SK-N-SH treated with all-trans-retinoic acid at 6 μM for 48 hours (cell line): ENCODE measurements around the gene SAMD4A.

Experiments used
- ATAC-seq: fragments of 200-7000 bp; cut with Tn5 transposase; 3 replicates; pipeline ENCODE4 v1.9.1; 2020; ENCODE audit warnings: mild to moderate bottlenecking, moderate library complexity
- ARNTL ChIP-seq: fragments of 450-650 bp; formaldehyde crosslinking; IDR thresholded peaks from 2 replicates; pipeline ENCODE4 v1.5.0; 2020; ENCODE audit warnings: low read depth, mild to moderate bottlenecking, moderate library complexity, borderline replicate concordance
- BACH2 ChIP-seq: fragments of 250-450 bp; sonication (Bioruptor Pico); IDR thresholded peaks from 2 replicates; pipeline ENCODE4 v1.9.0; 2021; ENCODE audit warnings: mild to moderate bottlenecking, borderline replicate concordance
- CREB5 ChIP-seq: fragments of 250-450 bp; sonication (Bioruptor Pico); IDR thresholded peaks from 2 replicates; pipeline ENCODE4 v1.5.1; 2020; ENCODE audit warnings: low read depth, mild to moderate bottlenecking, moderate library complexity
- CSDC2 ChIP-seq: fragments of 250-450 bp; sonication (Bioruptor Pico); IDR thresholded peaks from 2 replicates; pipeline ENCODE4 v1.5.0; 2020; ENCODE audit warnings: mild to moderate bottlenecking, moderate library complexity
- CSRNP3 ChIP-seq: fragments of 250-450 bp; sonication (Bioruptor Pico); IDR thresholded peaks from 2 replicates; pipeline ENCODE4 v1.5.1; 2021; ENCODE audit warnings: mild to moderate bottlenecking, moderate library complexity
- ESRRG ChIP-seq: fragments of 250-450 bp; sonication (Bioruptor Pico); IDR thresholded peaks from 2 replicates; pipeline ENCODE4 v1.6.1; 2021; ENCODE audit warnings: mild to moderate bottlenecking
- GLIS3 ChIP-seq: fragments of 250-450 bp; sonication (Bioruptor Pico); IDR thresholded peaks from 2 replicates; pipeline ENCODE4 v1.5.0; 2020; ENCODE audit warnings: mild to moderate bottlenecking, moderate library complexity
- ISL1 ChIP-seq: fragments of 250-450 bp; sonication (Bioruptor Pico); IDR thresholded peaks from 2 replicates; pipeline ENCODE4 v2.1.2; 2022; ENCODE audit warnings: mild to moderate bottlenecking, moderate library complexity
- PATZ1 ChIP-seq: fragments of 250-450 bp; sonication (Bioruptor Pico); IDR thresholded peaks from 2 replicates; pipeline ENCODE4 v1.8.0; 2020; ENCODE audit warnings: mild to moderate bottlenecking, moderate library complexity, borderline replicate concordance
- POU6F1 ChIP-seq: fragments of 250-450 bp; sonication (Bioruptor Pico); IDR thresholded peaks from 2 replicates; pipeline ENCODE4 v1.8.0; 2021; ENCODE audit warnings: low read depth, mild to moderate bottlenecking, moderate library complexity, borderline replicate concordance
- RARB ChIP-seq: fragments of 250-450 bp; sonication (Bioruptor Pico); IDR thresholded peaks from 2 replicates; pipeline ENCODE4 v1.8.0; 2021; ENCODE audit warnings: mild to moderate bottlenecking, moderate library complexity
- SNAI2 ChIP-seq: fragments of 250-450 bp; sonication (Bioruptor Pico); IDR thresholded peaks from 2 replicates; pipeline ENCODE4 v1.5.0; 2020; ENCODE audit warnings: mild to moderate bottlenecking, moderate library complexity
- TCF4 ChIP-seq: fragments of 250-450 bp; sonication (Bioruptor Pico); IDR thresholded peaks from 2 replicates; pipeline ENCODE4 v1.8.0; 2021; ENCODE audit warnings: mild to moderate bottlenecking, moderate library complexity, borderline replicate concordance
- TOX ChIP-seq: fragments of 250-450 bp; sonication (Bioruptor Pico); IDR thresholded peaks from 2 replicates; pipeline ENCODE4 v1.8.0; 2021; ENCODE audit warnings: mild to moderate bottlenecking, moderate library complexity, borderline replicate concordance
- TSHZ2 ChIP-seq: fragments of 250-450 bp; sonication (Bioruptor Pico); IDR thresholded peaks from 2 replicates; pipeline ENCODE4 v1.5.0; 2020; ENCODE audit warnings: mild to moderate bottlenecking, moderate library complexity
- ZFP30 ChIP-seq: fragments of 450-650 bp; formaldehyde crosslinking; IDR thresholded peaks from 2 replicates; pipeline ENCODE4 v1.5.0; 2022; ENCODE audit warnings: mild to moderate bottlenecking, moderate library complexity
- ZNF565 ChIP-seq: fragments of 450-650 bp; formaldehyde crosslinking; conservative IDR thresholded peaks from 2 replicates; pipeline ENCODE4 v1.5.0; 2020; ENCODE audit warnings: low read depth, mild to moderate bottlenecking, moderate library complexity
- ZNF70 ChIP-seq: fragments of 450-650 bp; formaldehyde crosslinking; IDR thresholded peaks from 2 replicates; pipeline ENCODE4 v1.5.0; 2020; ENCODE audit warnings: mild to moderate bottlenecking, moderate library complexity
- ZNF8 ChIP-seq: fragments of 450-650 bp; formaldehyde crosslinking; IDR thresholded peaks from 2 replicates; pipeline ENCODE4 v1.5.0; 2020; ENCODE audit warnings: mild to moderate bottlenecking, moderate library complexity

The SAMD4A gene

GRCh38 chr14:54791001-54791400 is 224.1 kb downstream of the SAMD4A start:
- no peak for ATAC-seq
- TF ChIP-seq ZNF8 (CRISPR knock-in tag) (no peak), BACH2 (CRISPR knock-in tag) (no peak), ARNTL (CRISPR knock-in tag) (no peak), ZNF565 (CRISPR knock-in tag) (no peak), CSRNP3 (CRISPR knock-in tag) (no peak), PATZ1 (CRISPR knock-in tag) (no peak), TCF4 (CRISPR knock-in tag) (no peak), ZNF70 (CRISPR knock-in tag) (no peak), ISL1 (CRISPR knock-in tag) (no peak), GLIS3 (no peak), ZFP30 (no peak), TOX (CRISPR knock-in tag) (no peak), POU6F1 (CRISPR knock-in tag) (no peak), TSHZ2 (CRISPR knock-in tag) (no peak), SNAI2 (CRISPR knock-in tag) (no peak), ESRRG (CRISPR knock-in tag) (no peak)

- no peak for ATAC-seq
Measured at GRCh38 chr14:54792288-54792687, 225.4 kb downstream of the SAMD4A start.

GRCh38 chr14:54794159-54794558 is 227.2 kb downstream of the SAMD4A start:
- ATAC-seq: no peak
- TF ChIP-seq CREB5 (CRISPR knock-in tag) (no peak), POU6F1 (CRISPR knock-in tag) (no peak), ESRRG (CRISPR knock-in tag) (no peak), ARNTL (CRISPR knock-in tag) (no peak), GLIS3 (no peak), TOX (CRISPR knock-in tag) (no peak), ZNF565 (CRISPR knock-in tag) (no peak), SNAI2 (CRISPR knock-in tag) (no peak), CSDC2 (CRISPR knock-in tag) (no peak), BACH2 (CRISPR knock-in tag) (no peak), ISL1 (CRISPR knock-in tag) (no peak), TSHZ2 (CRISPR knock-in tag) (no peak)

More at GRCh38 chr14:54792288-54792687, 225.4 kb downstream of the SAMD4A start:
- no peak for TF ChIP-seq BACH2 (CRISPR knock-in tag)
- TF ChIP-seq CSRNP3 (CRISPR knock-in tag): no peak
- TF ChIP-seq TOX (CRISPR knock-in tag): no peak
- TF ChIP-seq ESRRG (CRISPR knock-in tag): no peak
- TF ChIP-seq ZNF8 (CRISPR knock-in tag): no peak
- TF ChIP-seq RARB: no peak
